22Rv1 (cell line): ENCODE data around the gene NUDT8.

ENCODE experiments used
- CTCF ChIP-seq: fragments of 450-650 bp; IDR thresholded peaks from 2 replicates; pipeline ENCODE4 v1.5.1; 2017; ENCODE audit warnings: mild to moderate bottlenecking
- ZFX ChIP-seq: fragments of 450-650 bp; IDR thresholded peaks from 2 replicates; pipeline ENCODE4 v1.6.1; 2017; ENCODE audit warnings: antibody characterized with exemption, borderline replicate concordance

GRCh38 chr11:67651976-67652781, 22.4 kb upstream of the NUDT8 start:
- TF ChIP-seq CTCF (no peak), ZFX (no peak)
